Progenitor cell of endocrine pancreas (in vitro differentiated cells): Measurements from ENCODE around the gene FAT2. TPM values are rescaled to one million over a fixed set of nuclear protein-coding genes. Genes with fewer than 3 reads are reported as not detected.

Experiments used
- DNase-seq: peaks from one replicate; pipeline ENCODE4 v3.0.0; 2021; ENCODE audit warnings: low spot score; ENCODE audit not compliant: unreplicated experiment
- H3K27ac Mint-ChIP-seq: 2 replicates; pipeline ENCODE4 v1.8.0; 2021; ENCODE audit warnings: mild to moderate bottlenecking, moderate library complexity, mixed read lengths
- H3K27me3 Mint-ChIP-seq: 2 replicates; pipeline ENCODE4 v1.8.0; 2021; ENCODE audit warnings: mixed read lengths
- H3K36me3 Mint-ChIP-seq: 2 replicates; pipeline ENCODE4 v1.8.0; 2022; ENCODE audit warnings: mixed read lengths; ENCODE audit not compliant: insufficient read depth
- H3K4me1 Mint-ChIP-seq: 2 replicates; pipeline ENCODE4 v1.8.0; 2021; ENCODE audit warnings: low read depth, mixed read lengths
- H3K4me3 Mint-ChIP-seq: 2 replicates; pipeline ENCODE4 v1.8.0; 2021; ENCODE audit warnings: low read depth, mild to moderate bottlenecking, moderate library complexity, mixed read lengths
- H3K9me3 Mint-ChIP-seq: 2 replicates; pipeline ENCODE4 v1.8.0; 2021; ENCODE audit warnings: low read depth, mixed read lengths
- CTCF ChIP-seq: fragments of 200-600 bp; sonication (generic); IDR thresholded peaks from one replicate; pipeline ENCODE4 v1.5.0; 2021; ENCODE audit warnings: antibody characterized with exemption, mild to moderate bottlenecking; ENCODE audit not compliant: unreplicated experiment
- total RNA-seq: library from RNA; stranded (reverse); gene quantifications from 2 replicates; pipeline ENCODE4 v1.2.1, GENCODE V29; 2021

Gene FAT2
- total RNA-seq, 1 donor from 2014 or later: 0.05 TPM

DNA sequence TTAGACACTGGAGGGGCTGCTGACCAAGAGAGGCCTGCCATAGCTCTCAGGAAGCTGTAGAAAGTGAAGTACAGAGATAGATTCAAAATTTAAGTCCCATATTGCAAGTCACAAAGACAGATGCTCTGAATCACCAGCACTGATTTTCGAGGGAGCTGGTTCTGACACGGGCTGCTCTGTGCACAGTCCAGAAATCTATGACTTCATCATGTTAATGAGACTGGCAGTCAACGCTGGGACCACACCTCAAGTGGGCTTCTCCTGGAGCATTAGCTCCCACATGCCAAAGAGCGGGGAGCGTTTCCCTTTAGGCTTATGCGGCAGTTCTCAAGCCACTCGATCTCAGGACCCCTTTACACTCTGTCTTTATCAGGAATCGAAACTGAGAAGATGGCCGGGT, 34.2 kb upstream of the FAT2 start:
- Mint-ChIP-seq H3K4me1 (peaks cover 1% of the 10 kb centered on the region), H3K36me3 (no peaks in the 10 kb centered on the region), H3K27me3 (peaks cover 38% of the 10 kb centered on the region), H3K4me3 (no peak overlapping the region), H3K9me3 (no peaks in the 10 kb centered on the region), H3K27ac (no peak overlapping the region)
- no peak for DNase-seq
- no peak for TF ChIP-seq CTCF

GRCh38 chr5:151624476-151624875, 33.3 kb upstream of the FAT2 start:
- H3K4me1 Mint-ChIP-seq: peaks cover 1% of the 10 kb centered on the region
- no peak for DNase-seq
- no peak for TF ChIP-seq CTCF
- H3K36me3 Mint-ChIP-seq: no peaks in the 10 kb centered on the region
- H3K4me3 Mint-ChIP-seq: no peak overlapping the region
- H3K27me3 Mint-ChIP-seq: peaks cover 35% of the 10 kb centered on the region
- H3K27ac Mint-ChIP-seq: no peak overlapping the region
- H3K9me3 Mint-ChIP-seq: no peaks in the 10 kb centered on the region

DNA sequence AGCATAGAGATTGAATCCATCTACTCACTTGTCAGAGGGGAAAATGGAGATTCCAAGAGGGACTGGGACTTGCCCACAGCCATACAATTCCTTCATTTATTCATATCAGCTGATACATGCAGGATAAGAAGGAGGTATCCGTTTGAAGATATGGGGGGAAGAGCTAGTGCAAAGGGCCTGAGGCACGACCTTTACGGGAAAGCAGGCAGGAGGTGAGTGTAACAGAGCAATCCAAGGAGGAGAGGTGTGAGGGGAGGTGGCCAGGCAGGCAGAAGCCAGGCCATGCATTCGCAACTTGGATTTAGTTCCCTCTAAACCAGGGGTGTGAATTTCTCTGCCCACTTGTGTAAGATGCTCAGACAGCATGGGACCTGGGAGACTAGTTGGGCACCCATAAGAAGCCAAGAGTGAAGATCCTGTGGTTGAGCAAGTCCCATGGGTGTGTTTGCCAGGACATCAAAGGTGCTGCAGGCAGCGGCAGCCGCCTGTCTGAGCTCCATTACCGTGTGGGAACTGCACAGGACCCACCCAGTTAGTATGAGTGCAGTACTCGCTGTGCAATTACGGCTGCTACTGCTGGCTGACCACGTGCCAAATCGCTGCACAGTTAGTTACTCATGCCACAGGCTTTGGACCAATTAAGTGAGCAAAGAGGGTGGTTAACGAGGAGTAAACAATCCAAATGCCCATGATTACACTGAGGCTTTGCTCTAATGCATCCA, 31.4 kb upstream of the FAT2 start:
- Mint-ChIP-seq H3K9me3 (no peaks in the 10 kb centered on the region), H3K4me1 (peaks cover 1% of the 10 kb centered on the region), H3K27ac (no peak overlapping the region), H3K36me3 (no peaks in the 10 kb centered on the region), H3K27me3 (peaks cover 35% of the 10 kb centered on the region), H3K4me3 (no peak overlapping the region)
- no peak for TF ChIP-seq CTCF
- no peak for DNase-seq

DNA sequence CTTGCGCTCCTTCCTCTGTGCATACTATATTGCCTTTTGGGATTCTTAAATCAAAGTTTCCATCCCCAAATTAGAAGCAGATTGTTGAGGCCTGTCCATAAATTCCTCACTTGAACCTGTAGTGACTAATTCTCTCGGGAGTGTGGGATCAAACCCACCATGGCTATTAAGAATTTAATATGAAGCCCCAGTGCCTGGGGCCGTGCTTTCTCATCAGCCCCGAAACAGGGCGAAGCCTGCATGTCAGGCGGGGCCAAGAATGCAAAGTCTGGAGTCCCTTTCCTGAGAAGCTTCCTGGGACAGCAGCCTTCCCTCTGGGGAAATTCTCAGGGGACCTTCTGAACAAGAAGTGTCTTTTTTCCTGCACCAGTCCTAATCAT, 29.3 kb upstream of the FAT2 start:
- Mint-ChIP-seq H3K27ac (no peak overlapping the region), H3K4me1 (peaks cover 3% of the 10 kb centered on the region), H3K27me3 (peaks cover 48% of the 10 kb centered on the region), H3K4me3 (no peak overlapping the region), H3K9me3 (no peaks in the 10 kb centered on the region), H3K36me3 (no peaks in the 10 kb centered on the region)
- no peak for DNase-seq
- TF ChIP-seq CTCF: no peak

DNA sequence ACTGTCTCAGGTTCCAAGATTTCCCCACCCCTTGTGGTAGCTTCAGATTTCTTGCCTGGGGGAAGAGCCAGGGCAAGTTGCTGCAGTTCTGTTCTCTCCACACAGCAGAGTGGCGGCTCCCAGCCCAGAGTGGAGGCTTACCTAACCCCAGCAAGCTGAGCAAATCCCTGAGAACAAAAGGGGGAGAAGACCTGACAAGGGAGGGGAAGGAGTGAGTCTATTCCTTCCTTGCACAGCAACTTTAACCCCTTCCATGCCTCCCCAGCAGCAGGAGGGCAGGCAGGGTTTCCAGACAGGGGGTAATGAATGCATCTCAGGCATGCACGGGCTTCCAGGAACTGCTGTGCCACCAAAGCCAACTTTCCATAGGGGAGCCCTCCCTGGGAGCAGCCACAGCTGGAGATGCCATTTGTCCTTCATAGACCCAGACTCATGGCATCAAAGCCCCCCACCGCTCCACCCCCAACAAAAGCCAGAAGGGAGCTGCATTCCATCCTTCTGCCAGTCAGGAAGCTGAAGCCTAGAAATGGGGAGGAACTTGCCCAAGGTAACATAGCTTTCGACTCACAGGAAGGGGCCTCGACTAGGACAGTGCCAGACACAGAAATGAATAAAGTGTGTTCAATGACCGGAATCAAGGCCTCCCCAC, 28.8 kb upstream of the FAT2 start:
- H3K4me1 Mint-ChIP-seq: peaks cover 4% of the 10 kb centered on the region
- DNase-seq: no peak
- H3K36me3 Mint-ChIP-seq: no peaks in the 10 kb centered on the region
- H3K27me3 Mint-ChIP-seq: peaks cover 50% of the 10 kb centered on the region
- no peak for TF ChIP-seq CTCF
- no peak overlapping the region for H3K4me3 Mint-ChIP-seq
- H3K27ac Mint-ChIP-seq: no peak overlapping the region
- no peaks in the 10 kb centered on the region for H3K9me3 Mint-ChIP-seq
